Activated CD8-positive, alpha-beta T cell treated with anti-CD3 and anti-CD28 coated beads for 36 hours (primary cell): Measurements from ENCODE around the gene IREB2. TPM values are rescaled to one million over a fixed set of nuclear protein-coding genes. Genes with fewer than 3 reads are reported as not detected.
"Not testable (repeated sequence)": the region's sequence is repeated elsewhere in the genome, so short reads cannot be mapped to it uniquely, and the experiment has no call there.

Experiments used
- ATAC-seq: fragments of 200-7000 bp; cut with Tn5 transposase; one replicate; pipeline ENCODE4 v1.10.0; 2021; ENCODE audit warnings: mild to moderate bottlenecking, moderate library complexity
- CTCF ChIA-PET: fragments of 350-600 bp; sonication (Branson Sonifier 250); formaldehyde crosslinking; loops from one replicate; lab custom pipeline; 2021; ENCODE audit warnings: antibody characterized with exemption; lab: Charles Lee
- POLR2A ChIA-PET: fragments of 350-600 bp; sonication (Branson Sonifier 250); formaldehyde crosslinking; loops from one replicate; lab custom pipeline; 2021; ENCODE audit warnings: antibody characterized with exemption; lab: Charles Lee
- DNase-seq: peaks from one replicate; pipeline ENCODE4 v3.0.0-alpha.2; 2020
- H3K27ac Mint-ChIP-seq: one replicate; pipeline ENCODE4 v1.8.0; 2021; ENCODE audit warnings: mild to moderate bottlenecking, mixed read lengths
- H3K27me3 Mint-ChIP-seq: one replicate; pipeline ENCODE4 v1.8.0; 2021; ENCODE audit warnings: mixed read lengths
- H3K36me3 Mint-ChIP-seq: one replicate; pipeline ENCODE4 v1.8.0; 2021; ENCODE audit warnings: low read depth, mixed read lengths
- H3K4me1 Mint-ChIP-seq: one replicate; pipeline ENCODE4 v1.8.0; 2021; ENCODE audit warnings: low read depth, mixed read lengths
- H3K4me3 Mint-ChIP-seq: one replicate; pipeline ENCODE4 v1.8.0; 2021; ENCODE audit warnings: mild to moderate bottlenecking, moderate library complexity, mixed read lengths
- H3K9me3 Mint-ChIP-seq: one replicate; pipeline ENCODE4 v1.8.0; 2021; ENCODE audit warnings: mixed read lengths
- intact Hi-C: fragments of 100-400 bp; cut with micrococcal nuclease; formaldehyde crosslinking; loops from one replicate; pipeline ENCODE4 v1.10.0; 2022
- total RNA-seq, 2 experiments: library from RNA; stranded (reverse); gene quantifications; one replicate each; pipeline ENCODE4 v1.2.3, GENCODE V29; 2021
- TF ChIP-seq, protein P1 (sequence below): fragments of 200-600 bp; IDR thresholded peaks from one replicate; pipeline ENCODE4 v1.8.0; 2022; ENCODE audit warnings: antibody characterized with exemption, mild to moderate bottlenecking

Gene IREB2
- total RNA-seq, 2 experiments from 2014 or later = 68.2 to 78.7 TPM

GRCh38 chr15:78398076-78398825, 39.8 kb upstream of the IREB2 start:
- POLR2A ChIA-PET = no interaction called here

DNA sequence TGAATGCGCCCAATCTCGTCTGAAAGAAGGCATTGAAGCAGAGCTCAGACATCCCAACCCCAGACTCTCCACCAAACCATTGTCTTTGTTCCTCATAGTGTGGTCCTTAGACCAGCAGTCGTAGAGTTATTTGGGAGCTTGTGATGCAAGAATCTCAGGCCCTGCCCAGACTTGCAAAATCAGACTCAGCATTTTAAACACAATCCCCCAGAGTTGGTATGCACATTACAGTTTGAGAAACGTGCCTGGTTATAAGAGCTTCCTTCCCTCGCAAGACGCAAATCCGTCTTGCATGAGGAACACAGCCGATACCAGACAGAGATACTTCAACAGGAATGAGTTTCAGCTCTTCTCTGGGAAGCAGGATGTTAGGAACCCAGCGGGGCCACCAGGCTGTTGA, 38.9 kb upstream of the IREB2 start:
- Mint-ChIP-seq H3K27me3 (no peaks in the 10 kb centered on the region), H3K36me3 (no peaks in the 10 kb centered on the region), H3K4me1 (no peaks in the 10 kb centered on the region), H3K27ac (no peak overlapping the region), H3K9me3 (no peaks in the 10 kb centered on the region), H3K4me3 (no peak overlapping the region)
- DNase-seq (no peak), ATAC-seq (no peak)
- TF ChIP-seq, protein P1, sequence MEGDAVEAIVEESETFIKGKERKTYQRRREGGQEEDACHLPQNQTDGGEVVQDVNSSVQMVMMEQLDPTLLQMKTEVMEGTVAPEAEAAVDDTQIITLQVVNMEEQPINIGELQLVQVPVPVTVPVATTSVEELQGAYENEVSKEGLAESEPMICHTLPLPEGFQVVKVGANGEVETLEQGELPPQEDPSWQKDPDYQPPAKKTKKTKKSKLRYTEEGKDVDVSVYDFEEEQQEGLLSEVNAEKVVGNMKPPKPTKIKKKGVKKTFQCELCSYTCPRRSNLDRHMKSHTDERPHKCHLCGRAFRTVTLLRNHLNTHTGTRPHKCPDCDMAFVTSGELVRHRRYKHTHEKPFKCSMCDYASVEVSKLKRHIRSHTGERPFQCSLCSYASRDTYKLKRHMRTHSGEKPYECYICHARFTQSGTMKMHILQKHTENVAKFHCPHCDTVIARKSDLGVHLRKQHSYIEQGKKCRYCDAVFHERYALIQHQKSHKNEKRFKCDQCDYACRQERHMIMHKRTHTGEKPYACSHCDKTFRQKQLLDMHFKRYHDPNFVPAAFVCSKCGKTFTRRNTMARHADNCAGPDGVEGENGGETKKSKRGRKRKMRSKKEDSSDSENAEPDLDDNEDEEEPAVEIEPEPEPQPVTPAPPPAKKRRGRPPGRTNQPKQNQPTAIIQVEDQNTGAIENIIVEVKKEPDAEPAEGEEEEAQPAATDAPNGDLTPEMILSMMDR = no peak
- intact Hi-C loops = no loop called here
- ChIA-PET CTCF (interaction anchor here (0.8 to 1.5 kb wide), 5 partner anchors 14 to 204 kb away, joined by 3 to 4 read pairs (median 3); no protein-coding TSS in a partner anchor), POLR2A (no interaction called here)

More at GRCh38 chr15:78398076-78398825, 39.8 kb upstream of the IREB2 start:
- Mint-ChIP-seq H3K4me3 (no peak overlapping the region), H3K36me3 (no peaks in the 10 kb centered on the region), H3K9me3 (no peaks in the 10 kb centered on the region), H3K4me1 (no peaks in the 10 kb centered on the region), H3K27ac (no peak overlapping the region), H3K27me3 (no peaks in the 10 kb centered on the region)
- CTCF ChIA-PET = interaction anchor here (0.8 to 1.5 kb wide), 5 partner anchors 15 to 203 kb away, joined by 3 to 4 read pairs (median 3); no protein-coding TSS in a partner anchor
- ATAC-seq (no peak), DNase-seq (no peak)
- TF ChIP-seq, protein P1 = no peak
- intact Hi-C loops = no loop called here

- Mint-ChIP-seq H3K4me3 (no peak overlapping the region), H3K27me3 (no peaks in the 10 kb centered on the region), H3K9me3 (no peaks in the 10 kb centered on the region), H3K27ac (no peak overlapping the region), H3K36me3 (no peaks in the 10 kb centered on the region), H3K4me1 (no peaks in the 10 kb centered on the region)
- ChIA-PET POLR2A (no interaction called here), CTCF (no interaction called here)
- TF ChIP-seq, protein P1 = no peak
- no peak for DNase-seq
- ATAC-seq = no peak
- intact Hi-C loops = no loop called here
Observed at GRCh38 chr15:78402061-78402610, 35.9 kb upstream of the IREB2 start.

- POLR2A ChIA-PET = interaction anchor here (0.7 kb wide), 1 partner anchor 132 kb away, joined by 3 read pairs; no protein-coding TSS in a partner anchor
- no peaks in the 10 kb centered on the region for H3K4me1 Mint-ChIP-seq
- H3K9me3 Mint-ChIP-seq = no peaks in the 10 kb centered on the region
- DNase-seq (no peak), ATAC-seq (no peak)
- H3K36me3 Mint-ChIP-seq = no peaks in the 10 kb centered on the region
- H3K27ac Mint-ChIP-seq = no peak overlapping the region
- no peak overlapping the region for H3K4me3 Mint-ChIP-seq
- CTCF ChIA-PET = no interaction called here
- intact Hi-C loops = no loop called here
- TF ChIP-seq, protein P1 = no peak
- H3K27me3 Mint-ChIP-seq = peaks cover 2% of the 10 kb centered on the region
Observed at GRCh38 chr15:78404125-78404524, 33.9 kb upstream of the IREB2 start.

- H3K27ac Mint-ChIP-seq, H3K4me1 Mint-ChIP-seq, H3K27me3 Mint-ChIP-seq, H3K36me3 Mint-ChIP-seq, CTCF ChIA-PET, DNase-seq, intact Hi-C loops, H3K4me3 Mint-ChIP-seq, H3K9me3 Mint-ChIP-seq, ATAC-seq: not testable (repeated sequence)
- POLR2A ChIA-PET = interaction anchor here (1.0 kb wide), 1 partner anchor 87 kb away, joined by 3 read pairs; no protein-coding TSS in a partner anchor
Observed at GRCh38 chr15:78404796-78405195, 33.2 kb upstream of the IREB2 start.
